GM18907 (cell line): ENCODE data around the gene TTC16.
A peak's percentile ranks its signal among the peaks of the same experiment; 100 is the strongest.

Source experiments
- ATAC-seq: cut with Tn5 transposase; IDR thresholded peaks from one replicate; pipeline ENCODE4 v1.9.1; 2021; ENCODE audit warnings: mild to moderate bottlenecking, moderate library complexity; ENCODE audit not compliant: unreplicated experiment

TTC16 gene

GRCh38 chr9:127694890-127695720, 20.8 kb upstream of the TTC16 start:
- no peak for ATAC-seq

- no peak for ATAC-seq
Observed at GRCh38 chr9:127697575-127697974, 18.3 kb upstream of the TTC16 start.

- ATAC-seq, result no peak
Observed at GRCh38 chr9:127698386-127698785, 17.5 kb upstream of the TTC16 start.

- peak; percentile 94 for ATAC-seq
Observed at GRCh38 chr9:127698985-127699670, 16.8 kb upstream of the TTC16 start.

GRCh38 chr9:127700140-127700539, 15.7 kb upstream of the TTC16 start:
- no peak for ATAC-seq

GRCh38 chr9:127700594-127701255, 15.2 kb upstream of the TTC16 start:
- ATAC-seq, result no peak

GRCh38 chr9:127703289-127703946, 12.5 kb upstream of the TTC16 start:
- ATAC-seq, result no peak

GRCh38 chr9:127705577-127706379, 10.1 kb upstream of the TTC16 start:
- no peak for ATAC-seq

GRCh38 chr9:127706836-127707241, 9.0 kb upstream of the TTC16 start, which contains the start of gene CFAP157:
Gene CFAP157 (plus strand): TSS chr9:127706988. CDS start chr9:127707032, 44 bp downstream.
- no peak for ATAC-seq

- no peak for ATAC-seq
Observed at GRCh38 chr9:127707766-127708165, 8.1 kb upstream of the TTC16 start.

GRCh38 chr9:127708952-127709587, 6.8 kb upstream of the TTC16 start:
- ATAC-seq, result no peak

GRCh38 chr9:127710204-127710783, 5.6 kb upstream of the TTC16 start:
- ATAC-seq, result no peak

- no peak for ATAC-seq
Observed at GRCh38 chr9:127711226-127711701, 4.6 kb upstream of the TTC16 start.

GRCh38 chr9:127711831-127712274, 4.0 kb upstream of the TTC16 start:
- ATAC-seq, result no peak

- ATAC-seq, result no peak
Observed at GRCh38 chr9:127712371-127712770, 3.5 kb upstream of the TTC16 start.

- ATAC-seq, result no peak
Observed at GRCh38 chr9:127712867-127713266, 3.0 kb upstream of the TTC16 start.

- no peak for ATAC-seq
Observed at GRCh38 chr9:127714020-127714750, 1.7 kb upstream of the TTC16 start.

- peak; percentile 4 for ATAC-seq
Observed at GRCh38 chr9:127714951-127715469, 869 bp upstream of the TTC16 start.
